ENCODE data around the gene ACR. TPM values are rescaled to one million over a fixed set of nuclear protein-coding genes. Genes with fewer than 3 reads are reported as not detected.

The ACR gene
- total and polyA plus RNA-seq, 2 of the 8 experiments (the other 6 are each of a cell fraction or from before 2014, with no cell fraction given), result 0.56 TPM; not detected in 1

DNA sequence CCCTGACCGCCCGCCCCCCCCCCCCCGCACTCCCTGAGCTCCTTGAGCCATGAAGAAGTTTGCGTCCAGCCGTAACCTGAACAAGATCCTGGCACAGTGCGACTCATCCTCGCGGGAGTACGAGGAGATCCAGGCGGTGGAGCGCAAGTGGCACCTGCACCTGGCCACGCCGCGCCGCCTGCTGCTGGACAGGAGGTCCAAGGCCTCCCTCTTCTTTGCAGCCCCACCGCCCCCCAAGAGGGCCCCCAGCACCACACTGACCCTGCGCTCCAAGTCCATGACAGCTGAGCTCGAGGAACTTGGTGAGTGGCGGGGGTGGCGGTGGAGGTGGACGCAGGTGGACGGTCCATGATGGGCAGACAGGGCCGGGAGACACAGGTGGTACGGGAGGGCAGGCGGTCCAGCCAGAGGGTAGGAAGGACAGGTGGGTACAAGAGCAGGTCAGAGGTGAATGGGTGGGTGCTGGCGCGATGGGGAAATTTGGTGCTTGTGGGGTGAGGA lies 32.1 kb upstream of the ACR start (continued):
- no peak for TF ChIP-seq NANOG (IDR thresholded peaks at IDR 0.05; ENCODE audit: insufficient read depth, low read depth, low read length, poor library complexity, severe bottlenecking)
- TF ChIP-seq EZH2 (IDR thresholded peaks at IDR 0.05; ENCODE audit: low read depth, low read length, severe bottlenecking), result no peak
- TF ChIP-seq BACH1 (IDR thresholded peaks at IDR 0.05; ENCODE audit: low read length), result no peak
- TF ChIP-seq, protein P1, sequence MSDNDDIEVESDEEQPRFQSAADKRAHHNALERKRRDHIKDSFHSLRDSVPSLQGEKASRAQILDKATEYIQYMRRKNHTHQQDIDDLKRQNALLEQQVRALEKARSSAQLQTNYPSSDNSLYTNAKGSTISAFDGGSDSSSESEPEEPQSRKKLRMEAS (IDR thresholded peaks at IDR 0.05), result no peak
- TF ChIP-seq, protein P2, sequence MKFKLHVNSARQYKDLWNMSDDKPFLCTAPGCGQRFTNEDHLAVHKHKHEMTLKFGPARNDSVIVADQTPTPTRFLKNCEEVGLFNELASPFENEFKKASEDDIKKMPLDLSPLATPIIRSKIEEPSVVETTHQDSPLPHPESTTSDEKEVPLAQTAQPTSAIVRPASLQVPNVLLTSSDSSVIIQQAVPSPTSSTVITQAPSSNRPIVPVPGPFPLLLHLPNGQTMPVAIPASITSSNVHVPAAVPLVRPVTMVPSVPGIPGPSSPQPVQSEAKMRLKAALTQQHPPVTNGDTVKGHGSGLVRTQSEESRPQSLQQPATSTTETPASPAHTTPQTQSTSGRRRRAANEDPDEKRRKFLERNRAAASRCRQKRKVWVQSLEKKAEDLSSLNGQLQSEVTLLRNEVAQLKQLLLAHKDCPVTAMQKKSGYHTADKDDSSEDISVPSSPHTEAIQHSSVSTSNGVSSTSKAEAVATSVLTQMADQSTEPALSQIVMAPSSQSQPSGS (IDR thresholded peaks at IDR 0.05; ENCODE audit: low read length), result no peak

Data from H1 (cell line).